ENCODE measurements around the gene NELFA.

NELFA gene

GRCh38 chr4:1985780-1986577 lies 22.8 kb downstream of the NELFA start:
- Mint-ChIP-seq H3K9me3 (no peaks in the 10 kb centered on the region), H3K4me3 (no peak overlapping the region), H3K27me3 (ENCODE audit: low read depth, poor library complexity) (no peaks in the 10 kb centered on the region), H3K4me1 (peaks cover 3% of the 10 kb centered on the region), H3K27ac (no peak overlapping the region), H3K36me3 (ENCODE audit: low read depth) (peaks cover 40% of the 10 kb centered on the region)
- TF ChIP-seq, protein P1, sequence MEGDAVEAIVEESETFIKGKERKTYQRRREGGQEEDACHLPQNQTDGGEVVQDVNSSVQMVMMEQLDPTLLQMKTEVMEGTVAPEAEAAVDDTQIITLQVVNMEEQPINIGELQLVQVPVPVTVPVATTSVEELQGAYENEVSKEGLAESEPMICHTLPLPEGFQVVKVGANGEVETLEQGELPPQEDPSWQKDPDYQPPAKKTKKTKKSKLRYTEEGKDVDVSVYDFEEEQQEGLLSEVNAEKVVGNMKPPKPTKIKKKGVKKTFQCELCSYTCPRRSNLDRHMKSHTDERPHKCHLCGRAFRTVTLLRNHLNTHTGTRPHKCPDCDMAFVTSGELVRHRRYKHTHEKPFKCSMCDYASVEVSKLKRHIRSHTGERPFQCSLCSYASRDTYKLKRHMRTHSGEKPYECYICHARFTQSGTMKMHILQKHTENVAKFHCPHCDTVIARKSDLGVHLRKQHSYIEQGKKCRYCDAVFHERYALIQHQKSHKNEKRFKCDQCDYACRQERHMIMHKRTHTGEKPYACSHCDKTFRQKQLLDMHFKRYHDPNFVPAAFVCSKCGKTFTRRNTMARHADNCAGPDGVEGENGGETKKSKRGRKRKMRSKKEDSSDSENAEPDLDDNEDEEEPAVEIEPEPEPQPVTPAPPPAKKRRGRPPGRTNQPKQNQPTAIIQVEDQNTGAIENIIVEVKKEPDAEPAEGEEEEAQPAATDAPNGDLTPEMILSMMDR (IDR thresholded peaks at IDR 0.05), result no peak
- DNase-seq, result no peak

DNA sequence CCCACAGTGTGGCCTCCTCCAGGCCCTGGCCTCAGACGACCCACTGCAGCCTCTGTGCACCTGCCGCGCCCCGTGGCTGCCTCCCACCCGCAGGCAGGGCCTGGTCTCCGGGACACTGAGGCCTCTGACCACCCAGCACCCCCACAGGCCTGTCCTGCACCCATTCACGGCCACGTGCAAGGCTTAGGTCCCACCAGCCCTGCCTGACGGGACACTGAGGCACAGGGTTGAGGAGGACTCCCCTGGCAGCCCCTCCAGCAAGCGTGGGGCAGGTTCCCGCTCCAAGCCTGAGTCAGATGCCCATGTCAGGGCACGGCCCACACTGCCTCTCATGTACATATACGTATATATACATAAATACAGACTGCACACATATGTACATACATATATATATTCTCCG lies 23.5 kb downstream of the NELFA start:
- no peaks in the 10 kb centered on the region for H3K9me3 Mint-ChIP-seq

GRCh38 chr4:1984406-1985191 lies 24.2 kb downstream of the NELFA start:
- H3K4me3 Mint-ChIP-seq, result no peak overlapping the region
- TF ChIP-seq, protein P1 (IDR thresholded peaks at IDR 0.05), result no peak
- H3K36me3 Mint-ChIP-seq (ENCODE audit: low read depth), result peaks cover 36% of the 10 kb centered on the region
- H3K4me1 Mint-ChIP-seq, result peaks cover 3% of the 10 kb centered on the region
- no peaks in the 10 kb centered on the region for H3K9me3 Mint-ChIP-seq
- DNase-seq, result no peak
- H3K27ac Mint-ChIP-seq, result peak overlapping the region; percentile 80
- H3K27me3 Mint-ChIP-seq (ENCODE audit: low read depth, poor library complexity), result no peaks in the 10 kb centered on the region

More for the DNA sequence above, 23.5 kb downstream of the NELFA start:
- Mint-ChIP-seq H3K27ac (no peak overlapping the region), H3K36me3 (ENCODE audit: low read depth) (peaks cover 36% of the 10 kb centered on the region), H3K4me3 (no peak overlapping the region), H3K27me3 (ENCODE audit: low read depth, poor library complexity) (no peaks in the 10 kb centered on the region), H3K4me1 (peaks cover 3% of the 10 kb centered on the region)
- no peak for DNase-seq
- TF ChIP-seq, protein P1 (IDR thresholded peaks at IDR 0.05), result no peak

GRCh38 chr4:1983846-1984405 lies 24.8 kb downstream of the NELFA start:
- Mint-ChIP-seq H3K36me3 (ENCODE audit: low read depth) (peaks cover 39% of the 10 kb centered on the region), H3K27ac (no peak overlapping the region), H3K27me3 (ENCODE audit: low read depth, poor library complexity) (no peaks in the 10 kb centered on the region), H3K4me3 (no peak overlapping the region), H3K9me3 (no peaks in the 10 kb centered on the region), H3K4me1 (peaks cover 3% of the 10 kb centered on the region)
- no peak for DNase-seq
- TF ChIP-seq, protein P1 (IDR thresholded peaks at IDR 0.05), result no peak

DNA sequence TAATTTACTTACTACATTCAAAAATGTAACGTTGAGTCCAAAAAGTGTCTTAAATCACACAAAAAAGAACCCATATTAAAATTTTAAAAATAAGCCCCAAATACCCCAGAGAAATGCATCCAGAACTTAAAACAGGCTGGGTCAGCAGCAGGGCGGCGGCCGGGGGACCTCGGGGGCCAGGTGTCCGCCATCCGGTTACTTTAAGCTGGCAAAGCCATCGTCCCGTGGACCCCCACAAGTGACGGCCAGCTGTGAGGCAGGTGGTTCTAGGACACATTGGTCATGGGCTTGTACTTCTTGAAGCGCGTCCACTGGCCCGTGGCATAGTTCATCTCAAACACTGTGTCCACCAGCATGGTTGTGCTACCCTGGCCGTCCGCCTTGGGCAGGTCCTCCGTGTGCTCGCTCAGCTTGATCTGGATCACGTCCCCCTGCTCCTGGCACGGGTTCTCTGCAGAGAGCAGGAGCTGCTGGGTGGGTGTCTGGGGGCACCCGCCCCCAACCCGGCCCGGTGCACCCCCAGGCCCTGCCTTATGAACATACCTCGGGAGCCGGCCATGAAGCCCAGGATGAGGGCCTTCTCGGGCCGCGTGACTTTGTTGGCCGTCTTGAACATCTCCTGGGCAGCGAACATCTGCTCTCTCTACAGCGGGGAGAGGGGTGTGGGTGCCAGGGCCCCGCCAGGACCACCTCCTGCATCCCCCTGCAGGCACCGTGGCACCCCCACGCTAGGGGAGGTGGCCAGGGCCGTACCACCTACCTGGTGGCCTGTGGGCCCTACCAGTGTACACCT lies 25.5 kb downstream of the NELFA start:
- H3K4me1 Mint-ChIP-seq, result peaks cover 3% of the 10 kb centered on the region

More for the DNA sequence above, 25.5 kb downstream of the NELFA start:
- peaks cover 38% of the 10 kb centered on the region for H3K36me3 Mint-ChIP-seq (ENCODE audit: low read depth)
- no peak for DNase-seq
- TF ChIP-seq, protein P1 (IDR thresholded peaks at IDR 0.05), result no peak
- H3K27ac Mint-ChIP-seq, result peak overlapping the region; percentile 90
- no peaks in the 10 kb centered on the region for H3K27me3 Mint-ChIP-seq (ENCODE audit: low read depth, poor library complexity)
- H3K4me3 Mint-ChIP-seq, result no peak overlapping the region
- H3K9me3 Mint-ChIP-seq, result no peaks in the 10 kb centered on the region

Data from nephron progenitor cell (in vitro differentiated cells).